Stimulated activated CD4-positive, alpha-beta T cell treated with anti-CD3 and anti-CD28 coated beads, Interleukin-2, amount 100 ng/mL, for 4 hours (primary cell): ENCODE measurements around the gene FKBP1B.
"Not testable (repeated sequence)": the region's sequence is repeated elsewhere in the genome, so short reads cannot be mapped to it uniquely, and the experiment has no call there.

Experiments
- DNase-seq: peaks from one replicate; pipeline ENCODE4 v3.0.0-alpha.2; 2020; ENCODE audit warnings: low read depth

FKBP1B gene

GRCh38 chr2:24049485-24050021 lies at the start of gene FKBP1B:
Gene FKBP1B (plus strand): TSS chr2:24049741. CDS start chr2:24049850, 109 bp downstream.
- DNase-seq = peak; percentile 21

- no peak for DNase-seq
These were observed 41.8 kb upstream of the FKBP1B start for GRCh38 chr2:24007693-24008092.

GRCh38 chr2:24008672-24009366 lies 40.7 kb upstream of the FKBP1B start:
- no peak for DNase-seq

- DNase-seq = no peak
These were observed 40.2 kb upstream of the FKBP1B start for GRCh38 chr2:24009367-24009679.

GRCh38 chr2:24009680-24010476 lies 39.7 kb upstream of the FKBP1B start, which contains the start of gene MFSD2B:
Gene MFSD2B (plus strand): TSS chr2:24010085. CDS start chr2:24010097, 12 bp downstream.
- no peak for DNase-seq

GRCh38 chr2:24010477-24011249 lies 38.9 kb upstream of the FKBP1B start:
- DNase-seq = no peak

- no peak for DNase-seq
These were observed 38.1 kb upstream of the FKBP1B start for GRCh38 chr2:24011250-24012104.

GRCh38 chr2:24012521-24013188 lies 36.9 kb upstream of the FKBP1B start:
- DNase-seq = no peak

- DNase-seq = not testable (repeated sequence)
These were observed 34.6 kb upstream of the FKBP1B start for GRCh38 chr2:24014902-24015301.

- DNase-seq = no peak
These were observed 33.8 kb upstream of the FKBP1B start for GRCh38 chr2:24015562-24016375.

- DNase-seq = no peak
These were observed 33.2 kb upstream of the FKBP1B start for GRCh38 chr2:24016376-24016761.

- no peak for DNase-seq
These were observed 32.5 kb upstream of the FKBP1B start for GRCh38 chr2:24016853-24017703.

GRCh38 chr2:24017711-24018110 lies 31.8 kb upstream of the FKBP1B start:
- no peak for DNase-seq

- no peak for DNase-seq
These were observed 31.3 kb upstream of the FKBP1B start for GRCh38 chr2:24018241-24018640.

- DNase-seq = no peak
These were observed 29.8 kb upstream of the FKBP1B start for GRCh38 chr2:24019729-24020128.

- no peak for DNase-seq
These were observed 29.3 kb upstream of the FKBP1B start for GRCh38 chr2:24020244-24020643.

GRCh38 chr2:24021122-24021998 lies 28.2 kb upstream of the FKBP1B start:
- DNase-seq = no peak

GRCh38 chr2:24022324-24022974 lies 27.1 kb upstream of the FKBP1B start:
- no peak for DNase-seq
